Stimulated activated CD4-positive, alpha-beta T cell treated with anti-CD3 and anti-CD28 coated beads, Interleukin-12 subunit alpha, Interleukin-12 subunit beta, amount 100 ng/mL, for 4 hours (primary cell): ENCODE measurements around the gene AGRP.

Experiments used
- DNase-seq: peaks from one replicate; pipeline ENCODE4 v3.0.0-alpha.2; 2020

The AGRP gene

DNA sequence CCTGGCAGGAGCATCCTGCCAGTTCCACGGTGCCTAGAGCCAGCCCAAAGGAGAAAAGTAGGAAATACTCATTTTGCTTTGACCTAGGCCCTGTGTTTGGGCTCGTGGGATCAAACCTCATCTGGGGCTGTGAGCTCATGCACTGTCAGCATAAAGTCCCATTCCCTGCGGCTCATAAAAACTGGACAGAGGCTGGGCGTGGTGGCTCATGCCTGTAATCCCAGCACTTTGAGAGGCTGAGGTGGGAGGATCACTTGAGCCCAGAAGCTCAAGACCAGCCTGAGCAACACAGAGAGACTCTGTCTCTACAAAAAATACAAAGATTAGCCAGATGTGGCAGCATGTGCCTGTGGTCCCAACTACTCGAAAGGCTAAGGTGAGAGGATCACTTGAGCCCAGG lies 20.3 kb downstream of the AGRP start:
- DNase-seq: no peak

DNA sequence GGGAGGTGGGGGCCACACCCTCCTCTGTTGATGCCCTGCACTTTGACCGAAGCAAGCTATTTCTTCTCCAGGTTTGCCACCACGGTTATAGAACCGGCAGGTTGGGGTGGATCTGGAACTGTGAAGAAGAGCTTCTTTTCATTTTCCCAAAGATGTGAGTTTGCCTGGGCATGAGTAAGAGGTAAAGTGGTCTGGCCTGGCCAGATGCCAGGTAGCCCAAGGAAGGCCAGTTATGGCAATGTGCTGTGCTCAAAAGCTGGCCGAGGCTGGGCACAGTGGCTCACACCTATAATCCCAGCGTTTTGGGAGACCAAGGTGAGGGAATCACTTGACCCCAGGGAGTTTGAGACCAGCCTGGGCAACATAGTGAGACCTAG lies 21.1 kb downstream of the AGRP start:
- DNase-seq: no peak

DNA sequence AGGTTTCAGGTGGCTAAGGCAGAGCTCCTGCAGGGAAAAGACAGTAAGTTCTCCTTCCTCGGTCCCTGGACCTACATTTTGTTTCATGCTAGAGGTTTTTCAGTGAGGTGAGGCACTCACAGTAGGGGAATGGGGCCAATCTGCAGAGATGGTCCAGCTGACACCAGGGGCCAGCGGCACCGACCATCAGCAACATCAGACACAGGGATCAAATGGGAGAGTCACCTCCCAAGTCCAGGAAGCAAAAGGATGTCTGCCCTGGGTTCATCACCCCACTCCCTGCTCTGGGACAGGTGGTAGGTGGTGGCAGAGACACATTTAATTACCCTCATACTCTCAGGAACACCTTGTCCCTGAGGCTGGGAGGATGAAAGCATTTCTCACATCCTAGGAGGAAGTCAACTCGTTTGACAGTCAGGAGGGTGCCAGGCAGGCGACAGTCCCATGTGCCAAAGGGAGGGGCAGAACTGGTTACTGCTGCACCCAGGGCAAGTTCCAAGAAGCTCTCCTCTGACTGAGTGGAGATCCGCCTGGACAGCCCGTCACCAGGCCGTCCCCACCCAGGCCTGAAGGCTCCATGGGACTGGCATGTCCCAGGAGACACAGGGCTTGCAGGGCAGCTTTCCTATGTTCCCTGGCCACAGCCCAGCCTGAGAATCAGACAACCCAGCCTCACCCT lies 21.6 kb downstream of the AGRP start:
- DNase-seq: no peak

- no peak for DNase-seq
Measured at GRCh38 chr16:67460961-67461360, 22.4 kb downstream of the AGRP start.

DNA sequence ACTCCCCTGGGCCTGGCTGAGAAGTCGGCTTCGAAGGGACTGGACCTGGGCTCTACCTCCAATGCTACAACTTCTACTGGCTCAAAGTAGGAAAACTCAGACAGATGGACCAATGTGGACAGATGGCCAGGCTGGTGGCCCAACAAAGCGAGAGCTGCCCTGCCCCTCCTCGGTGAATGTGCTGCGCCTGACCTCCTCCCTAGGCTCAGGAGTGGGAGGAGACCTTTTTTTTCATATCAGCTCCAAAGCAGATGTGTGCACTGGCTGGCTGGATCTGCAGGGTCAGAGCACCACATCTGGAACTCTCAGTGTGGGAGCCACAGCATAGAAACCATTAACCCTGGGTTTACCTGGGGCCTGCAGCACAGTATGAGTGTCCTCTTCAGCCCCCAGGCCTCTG lies 23.2 kb downstream of the AGRP start:
- DNase-seq: no peak

DNA sequence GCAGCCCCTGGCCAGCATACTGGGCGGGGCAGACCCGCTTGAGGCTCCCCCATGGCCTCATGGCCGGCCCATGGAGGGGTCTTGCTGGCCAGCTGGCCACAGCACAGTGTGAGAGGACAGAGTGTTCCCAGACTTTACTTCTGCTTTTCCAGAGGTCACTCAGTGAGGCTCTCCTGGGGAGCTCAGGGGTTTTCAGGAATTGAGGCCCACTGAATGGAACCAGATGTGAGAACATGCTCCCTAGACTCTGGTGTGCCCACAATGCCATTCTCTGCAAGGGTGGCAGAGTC lies 23.5 kb downstream of the AGRP start:
- no peak for DNase-seq

DNA sequence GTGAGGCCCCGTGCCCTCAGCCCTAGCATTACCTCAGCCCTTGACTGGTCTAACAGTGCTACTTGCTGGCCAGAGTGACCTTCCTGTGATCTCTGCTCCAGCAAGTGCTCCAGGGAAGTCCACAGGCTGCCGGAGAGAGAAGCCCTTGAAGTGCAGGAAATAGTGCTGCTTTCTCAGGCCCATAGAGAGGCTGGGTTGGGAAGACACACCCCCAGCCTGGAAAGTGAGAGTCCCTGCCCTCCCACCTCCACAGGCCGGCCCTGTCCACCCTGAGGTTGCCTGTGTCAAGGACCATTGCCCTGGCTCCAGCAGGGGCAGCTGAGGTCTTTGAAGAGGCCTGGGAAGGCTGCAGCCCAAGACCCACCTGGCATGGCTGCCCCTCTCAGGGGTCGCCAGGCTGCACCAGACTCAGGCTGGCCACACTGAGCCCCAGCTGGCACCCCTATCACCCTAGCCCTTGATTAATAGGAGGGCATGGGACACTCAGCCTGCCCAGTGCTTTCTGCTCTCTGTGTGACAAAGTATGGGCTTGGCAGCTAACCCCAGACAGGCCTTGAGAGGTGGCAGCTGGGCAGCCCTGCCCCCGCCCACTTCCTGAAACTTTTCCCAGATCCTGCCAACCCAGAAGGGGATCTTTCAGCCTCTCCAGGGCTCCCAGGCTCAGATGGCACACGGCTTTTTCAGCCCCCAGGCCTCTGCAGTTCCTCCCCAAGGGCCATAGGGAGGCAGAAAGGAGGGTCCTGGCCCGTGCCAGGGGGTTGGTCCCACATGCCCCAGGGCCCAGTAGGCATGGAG lies 24.1 kb downstream of the AGRP start:
- DNase-seq: no peak

GRCh38 chr16:67458121-67458641 lies 25.2 kb downstream of the AGRP start:
- DNase-seq: no peak

DNA sequence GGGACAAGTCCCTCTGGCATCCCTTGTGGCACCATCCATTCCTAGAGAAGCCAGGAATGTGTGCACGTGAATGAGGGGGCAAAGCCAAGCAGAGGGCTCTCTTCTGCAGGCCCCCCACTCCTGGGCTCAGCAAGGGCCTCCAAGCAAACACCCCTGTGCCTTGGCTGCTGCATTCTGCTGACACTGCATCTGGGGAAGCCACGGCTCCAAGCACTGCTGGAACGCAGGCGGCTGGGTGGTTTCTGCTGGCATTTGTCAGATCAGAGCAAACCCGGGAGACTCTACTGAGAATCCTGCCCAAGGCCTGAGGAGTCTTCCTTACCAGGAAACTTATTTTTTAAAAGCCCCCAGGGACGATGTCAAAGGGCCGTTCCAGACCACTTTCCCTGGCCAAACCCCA lies 25.7 kb downstream of the AGRP start:
- no peak for DNase-seq

DNA sequence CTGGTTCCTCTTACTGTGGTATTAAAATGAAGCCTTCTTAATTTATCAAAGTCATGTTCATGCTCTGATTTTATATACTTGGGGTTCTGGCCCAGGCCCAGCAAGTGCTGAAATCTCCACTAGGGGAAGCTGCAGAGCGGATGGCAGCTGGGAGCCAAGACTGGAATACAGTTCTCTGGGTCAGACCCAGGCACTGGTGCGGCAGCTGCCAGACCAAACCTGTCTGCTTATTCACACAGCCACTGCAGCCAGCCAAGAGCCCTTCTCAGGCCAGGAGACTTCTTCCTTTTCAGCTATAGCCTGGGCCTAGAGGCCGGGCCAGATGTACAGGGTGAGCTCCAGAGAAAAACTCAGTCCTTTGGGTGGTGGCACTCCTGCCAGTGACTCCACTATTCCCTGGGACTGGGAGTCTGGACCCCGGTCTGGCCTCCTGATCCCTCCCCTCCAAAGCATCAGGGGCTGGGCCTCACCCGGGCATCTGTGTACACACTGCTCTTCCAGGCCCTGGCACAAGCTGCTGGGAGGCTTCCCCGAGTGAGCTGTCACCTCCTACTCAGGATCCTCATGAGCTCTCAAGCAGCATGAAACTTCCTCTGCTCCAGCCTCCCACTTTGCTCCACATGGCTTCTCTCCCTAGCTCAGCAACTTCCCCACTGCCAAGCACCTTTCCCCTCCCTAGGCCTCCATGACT lies 26.8 kb downstream of the AGRP start:
- DNase-seq: no peak

DNA sequence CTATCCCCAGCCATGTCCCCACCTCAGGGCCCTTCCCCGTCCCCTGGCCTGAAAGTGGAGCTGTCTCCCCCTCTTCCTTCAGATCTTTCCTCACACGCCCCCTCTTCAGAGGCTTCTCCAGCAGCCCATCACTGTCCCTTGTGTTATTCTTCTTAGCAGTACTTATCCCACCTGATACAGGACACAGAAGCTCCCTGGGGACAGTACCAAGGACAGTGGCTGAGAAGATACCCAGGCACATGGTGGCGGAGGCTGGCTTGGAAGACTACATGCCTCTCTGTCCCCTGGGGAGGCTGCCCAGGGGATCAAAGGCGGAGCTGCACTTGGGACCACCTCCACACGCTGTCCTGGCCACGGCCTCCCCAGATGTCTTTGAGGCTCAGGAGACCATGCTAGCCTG lies 28.5 kb downstream of the AGRP start:
- no peak for DNase-seq

- DNase-seq: no peak
Measured at GRCh38 chr16:67454104-67454503, 29.2 kb downstream of the AGRP start.

GRCh38 chr16:67451704-67452435 lies 31.5 kb downstream of the AGRP start:
- DNase-seq: no peak

- DNase-seq: no peak
Measured at GRCh38 chr16:67451061-67451703, 32.2 kb downstream of the AGRP start.

DNA sequence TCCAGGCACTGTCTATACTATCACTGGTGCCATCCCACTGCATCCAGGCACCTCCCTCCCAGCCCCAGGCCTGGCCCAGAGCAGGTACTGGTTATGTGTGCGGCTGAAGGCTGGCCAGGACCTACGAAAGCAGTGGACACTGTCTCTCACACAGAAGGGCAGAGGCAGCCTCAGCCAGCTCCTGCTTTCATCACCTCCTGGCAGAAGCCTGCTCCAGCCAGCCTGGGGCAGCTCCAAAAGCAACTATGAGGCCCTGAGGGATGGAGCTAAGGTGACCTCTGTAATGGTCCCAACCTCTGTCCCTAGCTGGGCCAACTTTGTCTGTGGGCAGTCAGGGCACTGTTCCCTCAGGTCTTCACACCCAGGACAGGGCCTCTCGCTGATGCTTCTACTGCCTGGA lies 33.6 kb downstream of the AGRP start:
- no peak for DNase-seq

GRCh38 chr16:67449336-67449735 lies 34.0 kb downstream of the AGRP start:
- no peak for DNase-seq

DNA sequence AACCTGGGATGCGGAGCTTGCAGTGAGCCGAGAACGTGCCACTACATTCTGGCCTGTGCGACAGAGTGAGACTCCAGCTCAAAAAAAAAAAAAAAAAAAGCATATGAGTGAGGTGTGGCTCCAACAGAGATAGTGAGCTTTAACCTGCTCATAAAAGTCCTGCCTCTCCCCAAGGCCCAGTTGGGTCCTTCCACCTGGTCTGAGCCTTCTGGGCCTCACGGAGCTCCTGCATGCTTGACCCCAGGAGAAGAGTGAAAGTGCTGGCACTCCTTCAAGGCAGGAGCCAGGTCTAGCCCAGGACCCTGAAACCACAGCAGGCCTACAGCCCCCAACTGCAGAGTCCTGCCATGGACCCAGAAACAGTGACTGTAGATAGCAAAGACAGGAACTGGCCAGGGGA lies 34.8 kb downstream of the AGRP start:
- no peak for DNase-seq

DNA sequence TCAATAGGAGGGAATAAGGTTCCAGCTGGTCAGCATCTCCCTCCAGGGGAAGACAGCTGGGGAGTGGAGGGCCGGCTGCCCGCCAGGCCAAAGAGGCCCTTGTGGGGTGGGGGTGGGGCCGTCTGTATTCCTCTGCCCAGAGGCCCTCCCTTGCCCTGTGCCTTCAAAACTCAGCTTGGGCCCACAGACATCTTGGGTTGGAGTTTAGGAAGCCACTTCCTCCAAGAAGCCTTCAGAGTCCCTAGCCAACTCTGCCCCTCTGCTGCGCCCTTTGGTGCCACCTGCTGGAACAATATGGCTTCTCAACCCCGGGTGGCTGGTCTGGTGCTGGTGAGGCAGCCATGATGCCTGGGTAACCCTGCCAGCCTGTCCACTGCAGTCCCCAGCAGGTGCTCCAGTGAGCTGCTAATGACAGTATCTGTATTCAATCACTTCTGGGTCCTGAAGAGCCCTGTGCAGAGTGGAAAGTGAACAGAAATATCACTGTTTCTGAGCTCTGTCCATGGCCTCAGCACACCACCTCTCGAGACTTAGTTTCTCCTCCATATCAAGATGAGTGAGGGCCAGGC lies 35.8 kb downstream of the AGRP start:
- peak; percentile 64 for DNase-seq

- DNase-seq: no peak
Measured at GRCh38 chr16:67446968-67447507, 36.3 kb downstream of the AGRP start.

- no peak for DNase-seq
Measured at GRCh38 chr16:67445913-67446907, 37.1 kb downstream of the AGRP start.

DNA sequence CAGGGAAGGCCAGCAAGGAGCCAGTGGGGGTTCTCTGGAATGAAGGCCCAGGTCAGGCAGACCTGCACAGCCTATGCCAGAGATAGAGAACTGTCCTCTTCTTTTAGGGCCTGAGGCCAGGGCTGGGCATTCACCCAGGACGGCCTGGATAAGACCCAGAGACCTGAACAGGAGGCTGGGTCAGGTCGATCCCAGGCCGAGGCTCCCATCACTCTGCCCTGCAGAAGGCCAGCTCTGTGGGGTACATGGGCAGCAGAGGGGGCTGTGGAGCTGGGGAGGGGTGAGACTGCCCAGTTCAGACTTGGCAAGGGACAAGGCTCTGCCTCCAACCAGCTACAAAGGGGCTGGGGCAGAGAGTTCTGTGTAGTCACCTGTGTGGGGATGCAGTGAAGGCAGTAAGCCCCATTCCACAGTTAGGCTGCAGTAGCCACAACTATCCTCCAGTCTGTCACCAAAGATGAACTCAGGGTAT lies 37.9 kb downstream of the AGRP start:
- no peak for DNase-seq
